A549 (cell line): ENCODE measurements around the gene C6.

Experiments used
- BHLHE40 ChIP-seq: IDR thresholded peaks from 2 replicates; pipeline ENCODE4 v1.6.1; 2012; ENCODE audit warnings: low read depth, low read length, inconsistent platforms
- CBX2 ChIP-seq: fragments of 200-600 bp; sonication (generic); IDR thresholded peaks from 2 replicates; pipeline ENCODE4 v1.6.1; 2016; ENCODE audit warnings: low read depth, mild to moderate bottlenecking, borderline replicate concordance
- CBX8 ChIP-seq: fragments of 200-600 bp; sonication (generic); IDR thresholded peaks from 2 replicates; pipeline ENCODE4 v1.6.1; 2016
- FOSB ChIP-seq: fragments of 250-450 bp; sonication (Bioruptor Pico); IDR thresholded peaks from 2 replicates; pipeline ENCODE4 v1.5.0; 2020; ENCODE audit warnings: mild to moderate bottlenecking, moderate library complexity
- JUN ChIP-seq, 2 experiments: fragments of >200 bp; sonication (Bioruptor Twin); formaldehyde crosslinking; IDR thresholded peaks; 2 replicates in 1 of 2; 3 replicates in 1 of 2; pipeline ENCODE4 v1.6.1; 2016 to 2017
- PHF8 ChIP-seq: fragments of 200-600 bp; sonication (generic); IDR thresholded peaks from 2 replicates; pipeline ENCODE4 v1.6.1; 2016; ENCODE audit warnings: low read depth, mild to moderate bottlenecking, antibody characterized with exemption, moderate library complexity, borderline replicate concordance
- POLR2A ChIP-seq: IDR thresholded peaks from 2 replicates; pipeline ENCODE4 v1.6.1; 2012; ENCODE audit warnings: mild to moderate bottlenecking, low read length
- RAD21 ChIP-seq, 2 experiments: fragments of >200 bp in 1 of 2; sonication (Bioruptor Twin) in 1 of 2; formaldehyde crosslinking in 1 of 2; IDR thresholded peaks in 1 of 2; conservative IDR thresholded peaks in 1 of 2; 2 replicates in 1 of 2; 3 replicates in 1 of 2; pipeline ENCODE4 v1.6.1; 2012 to 2018; ENCODE audit warnings: inconsistent platforms in 1 of 2
- RFX5 ChIP-seq: fragments of 450-650 bp; IDR thresholded peaks from 2 replicates; pipeline ENCODE4 v1.7.1; 2014; ENCODE audit warnings: antibody characterized with exemption, mild to moderate bottlenecking, moderate library complexity
- TF ChIP-seq, protein P1 (sequence below): fragments of >200 bp; sonication (Bioruptor Twin); formaldehyde crosslinking; IDR thresholded peaks from 3 replicates; pipeline ENCODE4 v1.5.1; 2016
- TF ChIP-seq, protein P2 (sequence below): fragments of 450-650 bp; IDR thresholded peaks from 2 replicates; pipeline ENCODE4 v1.6.1; 2014; ENCODE audit warnings: antibody characterized with exemption
- TF ChIP-seq, protein P3 (sequence below): fragments of 200-600 bp; sonication (generic); IDR thresholded peaks from 2 replicates; pipeline ENCODE4 v1.6.1; 2016; ENCODE audit warnings: antibody characterized with exemption, mild to moderate bottlenecking, moderate library complexity
- TF ChIP-seq, protein P4 (sequence below): fragments of 250-450 bp; sonication (Bioruptor Pico); IDR thresholded peaks from 2 replicates; pipeline ENCODE4 v1.5.0; 2021; ENCODE audit warnings: mild to moderate bottlenecking, moderate library complexity, borderline replicate concordance
- TF ChIP-seq, protein P5 (sequence below): fragments of >200 bp; sonication (Bioruptor Twin); formaldehyde crosslinking; IDR thresholded peaks from 3 replicates; pipeline ENCODE4 v1.6.1; 2016

DNA sequence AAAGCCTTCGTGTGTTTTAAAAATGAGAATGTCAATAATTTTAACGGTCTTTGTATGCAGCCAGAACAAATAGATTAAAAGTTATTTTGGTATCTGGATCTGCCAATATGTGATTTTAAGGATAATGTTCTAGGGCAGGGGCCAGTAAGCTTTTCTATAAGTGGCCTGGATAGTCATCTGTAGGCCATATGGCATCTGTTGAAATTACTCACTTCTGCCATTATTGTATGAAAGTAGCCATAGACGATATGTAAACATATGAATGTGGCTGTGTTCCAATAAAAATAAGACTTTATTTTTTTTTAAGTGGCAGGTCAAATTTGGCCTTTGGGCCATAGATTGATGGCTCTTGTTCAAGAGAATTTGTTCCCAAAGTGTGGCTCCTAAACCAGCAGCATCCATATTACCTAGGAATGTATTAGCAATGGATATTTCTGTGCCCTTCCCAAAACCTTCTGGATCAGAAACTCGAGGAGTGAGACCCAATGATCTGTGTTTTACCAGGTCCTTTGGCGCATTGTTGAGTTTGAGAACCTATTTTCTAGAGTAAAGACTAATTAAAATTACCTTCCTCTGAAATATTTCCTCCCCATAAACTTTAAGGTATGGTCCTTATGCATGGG is 55.9 kb downstream of the C6 start:
- TF ChIP-seq PHF8 (no peak), FOSB (CRISPR knock-in tag) (no peak), POLR2A (no peak), CBX2 (no peak), BHLHE40 (no peak), CBX8 (no peak), RFX5 (no peak), RAD21 (conservative IDR thresholded peaks at IDR 0.05 in 1 of 2, IDR thresholded peaks at IDR 0.05 in 1 of 2) (no peak), JUN (IDR thresholded peaks at IDR 0.05) (no peak)
- TF ChIP-seq, protein P1, sequence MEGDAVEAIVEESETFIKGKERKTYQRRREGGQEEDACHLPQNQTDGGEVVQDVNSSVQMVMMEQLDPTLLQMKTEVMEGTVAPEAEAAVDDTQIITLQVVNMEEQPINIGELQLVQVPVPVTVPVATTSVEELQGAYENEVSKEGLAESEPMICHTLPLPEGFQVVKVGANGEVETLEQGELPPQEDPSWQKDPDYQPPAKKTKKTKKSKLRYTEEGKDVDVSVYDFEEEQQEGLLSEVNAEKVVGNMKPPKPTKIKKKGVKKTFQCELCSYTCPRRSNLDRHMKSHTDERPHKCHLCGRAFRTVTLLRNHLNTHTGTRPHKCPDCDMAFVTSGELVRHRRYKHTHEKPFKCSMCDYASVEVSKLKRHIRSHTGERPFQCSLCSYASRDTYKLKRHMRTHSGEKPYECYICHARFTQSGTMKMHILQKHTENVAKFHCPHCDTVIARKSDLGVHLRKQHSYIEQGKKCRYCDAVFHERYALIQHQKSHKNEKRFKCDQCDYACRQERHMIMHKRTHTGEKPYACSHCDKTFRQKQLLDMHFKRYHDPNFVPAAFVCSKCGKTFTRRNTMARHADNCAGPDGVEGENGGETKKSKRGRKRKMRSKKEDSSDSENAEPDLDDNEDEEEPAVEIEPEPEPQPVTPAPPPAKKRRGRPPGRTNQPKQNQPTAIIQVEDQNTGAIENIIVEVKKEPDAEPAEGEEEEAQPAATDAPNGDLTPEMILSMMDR = no peak
- TF ChIP-seq, protein P2, sequence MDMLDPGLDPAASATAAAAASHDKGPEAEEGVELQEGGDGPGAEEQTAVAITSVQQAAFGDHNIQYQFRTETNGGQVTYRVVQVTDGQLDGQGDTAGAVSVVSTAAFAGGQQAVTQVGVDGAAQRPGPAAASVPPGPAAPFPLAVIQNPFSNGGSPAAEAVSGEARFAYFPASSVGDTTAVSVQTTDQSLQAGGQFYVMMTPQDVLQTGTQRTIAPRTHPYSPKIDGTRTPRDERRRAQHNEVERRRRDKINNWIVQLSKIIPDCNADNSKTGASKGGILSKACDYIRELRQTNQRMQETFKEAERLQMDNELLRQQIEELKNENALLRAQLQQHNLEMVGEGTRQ = no peak
- TF ChIP-seq, protein P3, sequence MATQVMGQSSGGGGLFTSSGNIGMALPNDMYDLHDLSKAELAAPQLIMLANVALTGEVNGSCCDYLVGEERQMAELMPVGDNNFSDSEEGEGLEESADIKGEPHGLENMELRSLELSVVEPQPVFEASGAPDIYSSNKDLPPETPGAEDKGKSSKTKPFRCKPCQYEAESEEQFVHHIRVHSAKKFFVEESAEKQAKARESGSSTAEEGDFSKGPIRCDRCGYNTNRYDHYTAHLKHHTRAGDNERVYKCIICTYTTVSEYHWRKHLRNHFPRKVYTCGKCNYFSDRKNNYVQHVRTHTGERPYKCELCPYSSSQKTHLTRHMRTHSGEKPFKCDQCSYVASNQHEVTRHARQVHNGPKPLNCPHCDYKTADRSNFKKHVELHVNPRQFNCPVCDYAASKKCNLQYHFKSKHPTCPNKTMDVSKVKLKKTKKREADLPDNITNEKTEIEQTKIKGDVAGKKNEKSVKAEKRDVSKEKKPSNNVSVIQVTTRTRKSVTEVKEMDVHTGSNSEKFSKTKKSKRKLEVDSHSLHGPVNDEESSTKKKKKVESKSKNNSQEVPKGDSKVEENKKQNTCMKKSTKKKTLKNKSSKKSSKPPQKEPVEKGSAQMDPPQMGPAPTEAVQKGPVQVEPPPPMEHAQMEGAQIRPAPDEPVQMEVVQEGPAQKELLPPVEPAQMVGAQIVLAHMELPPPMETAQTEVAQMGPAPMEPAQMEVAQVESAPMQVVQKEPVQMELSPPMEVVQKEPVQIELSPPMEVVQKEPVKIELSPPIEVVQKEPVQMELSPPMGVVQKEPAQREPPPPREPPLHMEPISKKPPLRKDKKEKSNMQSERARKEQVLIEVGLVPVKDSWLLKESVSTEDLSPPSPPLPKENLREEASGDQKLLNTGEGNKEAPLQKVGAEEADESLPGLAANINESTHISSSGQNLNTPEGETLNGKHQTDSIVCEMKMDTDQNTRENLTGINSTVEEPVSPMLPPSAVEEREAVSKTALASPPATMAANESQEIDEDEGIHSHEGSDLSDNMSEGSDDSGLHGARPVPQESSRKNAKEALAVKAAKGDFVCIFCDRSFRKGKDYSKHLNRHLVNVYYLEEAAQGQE = no peak
- TF ChIP-seq, protein P4, sequence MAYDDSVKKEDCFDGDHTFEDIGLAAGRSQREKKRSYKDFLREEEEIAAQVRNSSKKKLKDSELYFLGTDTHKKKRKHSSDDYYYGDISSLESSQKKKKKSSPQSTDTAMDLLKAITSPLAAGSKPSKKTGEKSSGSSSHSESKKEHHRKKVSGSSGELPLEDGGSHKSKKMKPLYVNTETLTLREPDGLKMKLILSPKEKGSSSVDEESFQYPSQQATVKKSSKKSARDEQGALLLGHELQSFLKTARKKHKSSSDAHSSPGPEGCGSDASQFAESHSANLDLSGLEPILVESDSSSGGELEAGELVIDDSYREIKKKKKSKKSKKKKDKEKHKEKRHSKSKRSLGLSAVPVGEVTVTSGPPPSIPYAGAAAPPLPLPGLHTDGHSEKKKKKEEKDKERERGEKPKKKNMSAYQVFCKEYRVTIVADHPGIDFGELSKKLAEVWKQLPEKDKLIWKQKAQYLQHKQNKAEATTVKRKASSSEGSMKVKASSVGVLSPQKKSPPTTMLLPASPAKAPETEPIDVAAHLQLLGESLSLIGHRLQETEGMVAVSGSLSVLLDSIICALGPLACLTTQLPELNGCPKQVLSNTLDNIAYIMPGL = no peak
- TF ChIP-seq, protein P5, sequence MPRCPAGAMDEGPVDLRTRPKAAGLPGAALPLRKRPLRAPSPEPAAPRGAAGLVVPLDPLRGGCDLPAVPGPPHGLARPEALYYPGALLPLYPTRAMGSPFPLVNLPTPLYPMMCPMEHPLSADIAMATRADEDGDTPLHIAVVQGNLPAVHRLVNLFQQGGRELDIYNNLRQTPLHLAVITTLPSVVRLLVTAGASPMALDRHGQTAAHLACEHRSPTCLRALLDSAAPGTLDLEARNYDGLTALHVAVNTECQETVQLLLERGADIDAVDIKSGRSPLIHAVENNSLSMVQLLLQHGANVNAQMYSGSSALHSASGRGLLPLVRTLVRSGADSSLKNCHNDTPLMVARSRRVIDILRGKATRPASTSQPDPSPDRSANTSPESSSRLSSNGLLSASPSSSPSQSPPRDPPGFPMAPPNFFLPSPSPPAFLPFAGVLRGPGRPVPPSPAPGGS = no peak
